ENCODE results near the gene MKRN2. TPM values are rescaled to one million over a fixed set of nuclear protein-coding genes. Genes with fewer than 3 reads are reported as not detected.

MKRN2 gene
- total and polyA plus RNA-seq, 2 donors = 26.4 to 30.0 TPM

Other genes starting within 250 kb of the MKRN2 start
- 14.8 TPM for gene TSEN2, start 72.6 kb upstream of the MKRN2 start, total RNA-seq
- 18.6 TPM for gene TSEN2, start 72.6 kb upstream of the MKRN2 start, polyA plus RNA-seq
- 0.09 TPM for gene MKRN2OS, start 11.6 kb upstream of the MKRN2 start, total RNA-seq
- 0.78 TPM for gene MKRN2OS, start 11.6 kb upstream of the MKRN2 start, polyA plus RNA-seq
- 68.1 TPM for gene RAF1, start 107.0 kb downstream of the MKRN2 start, total RNA-seq
- 59.9 TPM for gene RAF1, start 107.0 kb downstream of the MKRN2 start, polyA plus RNA-seq
- 0.76 TPM for gene TMEM40, start 202.2 kb downstream of the MKRN2 start, total RNA-seq
- gene TMEM40, start 202.2 kb downstream of the MKRN2 start, polyA plus RNA-seq = 14.1 TPM
- 0.42 TPM for gene CAND2, start 239.6 kb downstream of the MKRN2 start, total RNA-seq
- 1.4 TPM for gene CAND2, start 239.6 kb downstream of the MKRN2 start, polyA plus RNA-seq

All from thymus (tissue), 2 donors.